GM21447 (cell line): ENCODE measurements around the gene NOX5.
"Not testable (repeated sequence)": the region's sequence is repeated elsewhere in the genome, so short reads cannot be mapped to it uniquely, and the experiment has no call there.

ENCODE experiments used
- ATAC-seq: cut with Tn5 transposase; IDR thresholded peaks from one replicate; pipeline ENCODE4 v1.9.1; 2021; ENCODE audit not compliant: unreplicated experiment

The NOX5 gene

DNA sequence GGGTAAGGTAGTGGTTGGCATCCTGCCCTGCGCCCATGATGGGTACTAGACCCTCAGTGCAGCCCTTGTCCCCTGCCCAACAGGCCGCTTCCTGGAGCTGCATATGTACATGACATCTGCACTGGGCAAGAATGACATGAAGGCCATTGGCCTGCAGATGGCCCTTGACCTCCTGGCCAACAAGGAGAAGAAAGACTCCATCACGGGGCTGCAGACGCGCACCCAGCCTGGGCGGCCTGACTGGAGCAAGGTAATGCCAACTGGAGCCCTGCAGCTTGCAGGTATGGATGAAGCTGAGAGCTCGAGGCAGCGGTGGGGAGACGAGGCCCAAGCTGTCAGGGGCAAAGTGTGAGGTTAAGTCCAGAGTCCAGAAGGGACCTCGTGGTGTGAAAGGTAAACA is 40.8 kb downstream of the NOX5 start:
- ATAC-seq: no peak

DNA sequence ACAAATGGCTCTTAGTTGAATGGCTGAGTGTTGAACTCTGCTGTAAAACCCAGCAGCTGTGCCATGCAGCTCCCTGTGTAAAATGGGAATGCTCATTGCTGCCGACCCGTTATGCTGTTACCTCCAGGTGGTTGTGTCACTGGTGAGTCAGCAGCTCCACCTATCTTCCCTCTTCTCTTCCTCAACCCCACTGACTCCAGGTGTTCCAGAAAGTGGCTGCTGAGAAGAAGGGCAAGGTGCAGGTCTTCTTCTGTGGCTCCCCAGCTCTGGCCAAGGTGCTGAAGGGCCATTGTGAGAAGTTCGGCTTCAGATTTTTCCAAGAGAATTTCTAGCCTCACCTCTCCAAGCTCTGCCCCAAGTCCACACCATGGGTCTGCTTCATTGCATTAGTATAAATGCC is 41.9 kb downstream of the NOX5 start:
- no peak for ATAC-seq

DNA sequence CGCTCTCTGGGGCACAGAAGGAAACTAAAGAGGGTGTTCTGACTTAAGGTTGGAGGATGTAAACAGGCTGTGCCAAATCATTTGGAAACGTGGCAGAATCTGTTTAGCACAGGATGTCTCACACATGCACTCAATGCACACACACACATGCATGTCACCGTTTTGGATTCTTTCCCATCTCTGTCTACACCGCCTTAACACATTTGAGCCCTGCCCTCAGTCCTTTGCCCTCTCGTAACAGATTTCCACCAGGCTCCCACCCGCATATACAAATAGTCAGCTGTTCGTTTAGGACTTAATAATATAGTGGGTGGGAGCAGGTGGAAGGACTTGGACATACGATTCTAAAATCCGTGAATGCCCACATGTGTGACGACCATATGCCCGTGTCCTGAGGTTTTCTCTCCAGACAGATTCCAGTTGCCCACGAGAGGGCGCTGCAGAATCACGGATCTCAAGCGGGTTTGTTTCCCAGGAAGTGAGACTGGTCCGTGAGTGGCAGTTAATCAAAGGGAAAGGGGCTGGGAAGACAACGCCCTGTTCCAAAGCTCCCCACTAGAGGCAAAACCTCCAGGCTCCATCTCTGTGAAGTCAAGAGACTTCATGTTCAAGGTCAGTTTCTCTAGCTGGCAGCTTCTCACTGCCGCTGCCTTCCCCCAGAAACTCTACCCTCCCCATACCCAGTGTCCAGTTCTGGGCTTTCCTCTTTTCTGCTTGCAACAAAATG is 44.5 kb downstream of the NOX5 start:
- ATAC-seq: no peak

DNA sequence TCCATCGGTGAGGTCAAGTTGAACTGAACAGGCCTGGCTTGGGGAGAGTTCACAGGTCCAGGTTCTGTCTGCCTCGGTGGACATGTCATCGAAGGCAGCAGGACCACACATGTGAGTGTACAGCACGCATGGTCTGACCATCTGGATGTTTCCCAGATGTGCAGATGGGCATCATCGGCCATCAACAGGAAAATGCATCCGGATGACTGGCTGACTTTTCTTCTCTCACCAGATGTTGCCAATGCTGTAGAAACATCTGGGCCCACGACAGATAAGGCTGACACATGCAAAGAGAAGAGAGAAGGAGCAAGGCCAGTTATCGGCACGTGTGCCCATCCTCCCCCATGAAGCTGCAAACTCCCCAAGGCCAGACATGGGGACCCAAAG is 45.1 kb downstream of the NOX5 start:
- ATAC-seq: no peak

DNA sequence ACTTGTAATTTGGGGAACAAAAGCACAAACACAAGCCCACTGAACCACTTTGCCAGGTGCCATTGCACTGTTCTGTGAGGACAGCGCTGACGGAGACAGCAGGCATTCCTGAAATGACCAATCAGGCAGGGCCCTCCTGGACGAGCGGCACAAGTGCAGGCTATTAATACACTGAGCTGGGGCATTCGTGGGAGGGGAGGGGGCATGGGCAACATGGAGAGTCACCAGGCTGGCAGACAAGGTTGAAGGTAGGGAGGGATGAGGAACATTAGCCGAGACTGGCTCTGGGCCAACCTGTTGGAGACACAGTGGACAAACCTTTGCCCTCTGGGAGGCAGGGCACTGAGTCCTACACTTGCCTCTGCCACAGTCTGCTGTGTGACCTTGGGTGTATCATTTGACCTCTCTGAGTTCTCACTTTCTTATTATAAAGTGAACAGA is 45.6 kb downstream of the NOX5 start:
- ATAC-seq: no peak

DNA sequence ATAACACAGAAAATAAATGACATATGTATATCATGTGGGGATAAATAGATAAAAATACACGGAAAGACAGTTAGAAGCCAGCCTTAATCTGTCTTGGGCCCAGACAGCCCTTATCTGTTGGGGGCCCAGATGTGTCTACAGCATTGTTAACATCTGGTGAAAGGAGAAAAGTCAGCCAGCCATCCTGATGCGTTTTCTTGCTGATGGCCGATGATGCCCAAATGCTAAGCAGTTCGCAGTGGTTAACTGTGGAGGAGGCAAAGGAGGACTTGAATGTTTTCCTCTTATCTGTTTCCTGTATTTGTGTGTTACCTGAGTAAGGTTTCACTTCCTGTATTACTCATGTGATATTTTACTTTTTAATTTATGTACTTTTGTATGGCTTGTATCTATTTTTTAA is 46.2 kb downstream of the NOX5 start:
- no peak for ATAC-seq

DNA sequence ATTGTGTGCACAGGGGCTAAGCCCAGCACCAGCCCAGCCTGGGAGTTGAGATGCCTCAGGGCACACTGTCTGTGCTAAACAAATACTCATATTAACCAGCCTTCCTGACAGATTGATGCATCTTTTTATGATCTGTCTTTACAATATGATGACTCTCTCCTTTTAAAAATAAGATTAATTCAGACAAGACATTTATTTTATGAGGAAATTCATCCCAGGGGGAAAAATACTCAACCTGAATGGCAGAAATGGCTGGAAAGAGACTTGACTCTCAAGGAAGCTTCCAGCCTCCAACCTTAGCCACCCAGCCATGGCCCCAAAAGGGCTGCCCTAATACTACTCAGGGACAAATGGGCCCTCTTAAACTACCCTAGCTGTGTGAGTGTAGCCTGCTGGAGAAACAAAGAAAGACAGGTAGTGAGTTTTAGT is 46.9 kb downstream of the NOX5 start:
- ATAC-seq: no peak

DNA sequence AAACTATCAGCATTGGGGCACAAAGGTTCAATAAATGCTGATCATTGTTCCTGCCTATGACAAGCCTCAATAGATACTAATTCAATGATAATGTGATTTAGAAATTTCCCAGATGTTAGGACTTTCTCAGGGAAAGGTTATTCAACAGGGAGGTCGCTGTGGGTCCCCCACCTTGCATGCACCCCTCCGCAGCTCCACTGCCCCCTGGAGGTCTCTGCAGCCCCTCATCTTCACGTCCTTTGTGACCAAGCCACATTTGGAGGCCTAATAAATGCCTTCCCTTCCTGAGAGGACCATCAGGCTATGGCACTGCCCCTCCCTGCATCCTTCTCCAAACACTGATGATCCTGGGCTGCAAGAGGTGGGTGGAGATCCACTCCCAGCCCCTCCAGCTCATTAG is 50.2 kb downstream of the NOX5 start:
- ATAC-seq: no peak

DNA sequence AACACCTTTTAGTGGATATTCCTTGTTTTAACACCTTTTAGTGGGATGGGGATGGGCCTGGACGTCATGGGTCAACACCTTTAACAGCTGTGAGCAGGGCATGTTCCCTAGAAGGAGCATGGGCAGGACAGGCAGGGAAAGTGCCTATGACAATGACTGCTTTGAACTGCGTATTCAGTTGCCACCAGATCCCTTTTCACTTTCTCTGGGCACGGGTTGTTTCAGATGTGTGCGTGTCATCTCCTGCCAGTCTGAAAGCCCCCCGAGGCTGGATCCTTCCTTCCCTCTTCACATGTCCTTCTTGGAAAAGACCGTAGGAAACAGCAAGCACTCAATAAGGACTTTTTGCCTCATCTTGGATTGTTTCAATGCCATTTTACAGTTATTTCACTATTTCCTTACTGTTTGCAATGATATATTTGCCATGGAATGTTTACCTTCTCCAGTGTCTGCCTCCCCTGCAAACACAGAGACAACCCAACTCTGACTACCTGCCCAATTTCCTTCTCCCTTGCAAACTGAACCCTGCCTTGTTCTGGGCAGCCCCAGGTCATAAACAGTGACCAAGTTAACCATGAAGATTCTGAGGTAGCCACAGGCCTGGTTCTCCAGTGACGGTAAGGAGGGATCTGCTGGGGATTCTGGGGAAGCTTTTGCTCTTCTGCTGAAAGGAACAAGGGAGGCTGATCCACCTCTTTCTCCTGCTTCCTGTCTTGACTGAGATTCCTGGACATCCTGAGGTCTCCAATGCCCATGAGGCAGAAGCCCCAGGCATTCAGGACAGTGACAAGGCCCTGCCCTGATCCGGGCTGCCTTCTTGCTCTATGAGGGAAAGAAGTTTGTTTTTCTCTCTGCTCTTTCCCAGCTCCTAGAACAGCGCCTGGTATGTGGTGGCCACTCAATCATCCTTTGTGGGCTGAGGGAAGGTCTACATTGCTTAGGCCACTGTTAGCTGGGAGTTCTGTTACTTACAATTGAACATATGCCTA is 51.8 kb downstream of the NOX5 start:
- no peak for ATAC-seq

DNA sequence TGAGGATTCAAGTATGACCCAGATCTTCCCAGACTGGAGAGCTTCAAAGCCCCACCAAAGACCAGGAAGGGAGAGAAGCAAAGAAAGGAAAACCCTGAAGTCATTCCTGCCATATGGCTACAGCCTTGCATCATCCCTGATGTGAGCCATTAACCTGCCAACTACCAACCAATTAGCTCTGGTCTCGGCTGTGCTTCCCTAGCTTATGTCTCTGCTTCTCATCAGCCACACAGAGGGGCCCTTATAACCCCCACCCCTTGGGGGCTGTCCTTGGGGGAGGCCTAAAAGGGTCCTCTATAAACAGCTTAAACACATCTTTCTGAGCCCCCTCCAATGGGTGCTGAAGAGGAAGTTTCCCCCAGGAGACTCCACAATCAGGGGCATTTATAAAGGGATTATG is 52.8 kb downstream of the NOX5 start:
- ATAC-seq: no peak

DNA sequence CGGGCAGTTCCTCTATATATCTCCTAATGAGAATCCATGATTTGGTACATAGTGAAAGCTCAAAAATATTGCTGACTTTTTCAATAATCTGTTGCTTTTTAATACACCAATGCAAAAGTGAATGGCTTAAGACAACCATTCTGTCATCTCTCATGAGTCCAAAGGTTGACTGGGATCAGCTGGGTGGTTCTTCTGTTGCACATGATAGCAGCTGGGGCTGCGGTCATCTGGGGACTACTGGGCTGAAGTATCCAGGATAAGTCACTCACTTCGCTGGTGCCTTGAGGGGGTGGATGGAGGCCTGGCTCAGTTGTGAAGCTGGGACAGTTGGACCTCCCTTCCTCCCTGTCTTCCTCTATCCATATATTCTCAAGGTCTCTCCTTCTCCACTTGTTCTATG is 53.7 kb downstream of the NOX5 start:
- ATAC-seq: no peak

DNA sequence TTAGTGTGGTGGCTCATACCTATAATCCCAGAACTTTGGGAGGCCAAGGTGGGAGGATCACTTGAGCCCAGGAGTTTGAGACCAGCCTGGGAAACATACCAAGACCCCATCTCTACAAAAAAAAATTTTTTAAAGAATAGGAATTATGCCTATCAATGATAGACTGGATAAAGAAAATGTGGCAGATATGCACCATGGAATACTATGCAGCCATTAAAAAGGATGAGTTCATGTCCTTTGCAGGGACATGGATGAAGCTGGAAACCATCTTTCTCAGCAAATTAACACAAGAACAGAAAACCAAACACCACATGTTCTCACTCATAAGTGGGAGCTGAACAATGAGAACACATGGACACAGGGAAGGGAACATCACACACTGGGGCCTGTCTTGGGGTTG is 54.8 kb downstream of the NOX5 start:
- ATAC-seq: not testable (repeated sequence)

DNA sequence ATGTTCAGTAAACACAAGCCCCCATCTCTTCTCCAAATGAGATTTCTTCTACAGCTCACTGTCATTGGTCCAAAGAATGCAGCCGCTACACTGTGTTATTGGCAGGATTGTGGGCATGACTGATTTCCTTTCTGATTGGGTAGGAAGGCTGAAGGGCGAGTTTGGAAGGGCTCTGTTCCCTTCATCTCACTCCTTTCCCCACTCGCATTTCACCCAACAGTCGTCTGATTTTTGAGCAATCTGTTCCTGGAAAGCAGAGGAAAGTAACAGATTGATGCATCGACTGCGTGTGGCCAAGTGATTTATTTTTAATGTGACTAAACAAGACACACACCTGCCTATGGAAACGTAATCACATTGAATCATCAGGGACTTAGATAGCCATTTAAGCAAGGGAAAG is 55.5 kb downstream of the NOX5 start:
- no peak for ATAC-seq

DNA sequence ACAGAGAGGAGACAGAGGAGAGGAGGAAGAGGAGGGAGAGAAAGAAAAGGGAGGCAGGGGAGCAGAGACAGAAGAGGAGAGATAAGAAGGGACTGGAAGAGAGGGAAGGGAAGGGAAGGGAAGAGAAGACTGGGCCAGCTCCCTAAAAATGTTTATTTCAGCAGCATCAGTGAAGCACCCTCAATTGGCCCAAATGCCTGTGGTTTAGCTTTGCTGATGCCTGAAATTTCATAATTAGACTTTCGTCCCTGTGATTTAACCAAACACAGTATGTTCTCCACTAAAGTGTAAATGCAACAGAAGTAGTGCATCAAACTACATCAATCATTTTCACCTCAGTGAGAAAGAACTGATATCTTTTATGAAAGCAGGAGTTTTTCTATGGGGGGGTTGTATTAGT is 55.9 kb downstream of the NOX5 start:
- ATAC-seq: no peak

DNA sequence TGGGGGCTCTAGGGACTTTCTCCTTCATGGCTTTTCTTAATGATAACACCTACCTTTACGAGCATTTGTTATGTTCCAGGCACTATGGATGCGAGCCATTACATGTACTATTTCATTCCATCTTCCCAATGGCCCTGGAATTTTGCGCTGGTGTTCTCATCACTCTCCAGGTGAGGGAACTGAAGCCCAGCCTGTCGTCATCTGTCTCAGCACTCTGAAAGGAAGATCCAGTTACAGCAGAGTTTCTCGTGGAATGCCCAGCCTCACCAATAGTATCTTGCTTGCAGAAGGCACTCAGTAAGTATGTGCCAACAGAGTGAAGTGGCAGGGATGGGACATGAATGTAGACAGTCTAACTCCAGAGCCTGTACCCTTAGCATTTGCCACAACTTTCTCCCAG is 56.8 kb downstream of the NOX5 start:
- no peak for ATAC-seq

DNA sequence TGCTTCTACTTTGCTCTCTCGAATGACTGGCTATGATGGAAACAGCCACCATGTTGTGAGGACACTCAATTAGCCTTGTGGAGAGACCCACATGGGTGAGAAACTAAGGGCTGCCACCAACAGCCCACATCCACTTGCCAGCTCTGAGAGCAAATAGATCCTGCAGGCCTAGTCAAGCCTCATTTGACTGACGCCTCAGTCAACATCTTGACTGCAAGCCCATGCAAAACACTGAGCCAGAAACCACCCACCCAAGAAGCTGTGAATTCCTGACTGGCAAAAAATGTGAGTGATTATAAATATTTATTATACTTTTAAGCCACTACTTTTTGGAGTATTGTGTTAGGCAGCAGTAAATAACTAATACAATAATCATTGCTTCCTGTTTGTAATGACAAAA is 58.4 kb downstream of the NOX5 start:
- ATAC-seq: no peak

DNA sequence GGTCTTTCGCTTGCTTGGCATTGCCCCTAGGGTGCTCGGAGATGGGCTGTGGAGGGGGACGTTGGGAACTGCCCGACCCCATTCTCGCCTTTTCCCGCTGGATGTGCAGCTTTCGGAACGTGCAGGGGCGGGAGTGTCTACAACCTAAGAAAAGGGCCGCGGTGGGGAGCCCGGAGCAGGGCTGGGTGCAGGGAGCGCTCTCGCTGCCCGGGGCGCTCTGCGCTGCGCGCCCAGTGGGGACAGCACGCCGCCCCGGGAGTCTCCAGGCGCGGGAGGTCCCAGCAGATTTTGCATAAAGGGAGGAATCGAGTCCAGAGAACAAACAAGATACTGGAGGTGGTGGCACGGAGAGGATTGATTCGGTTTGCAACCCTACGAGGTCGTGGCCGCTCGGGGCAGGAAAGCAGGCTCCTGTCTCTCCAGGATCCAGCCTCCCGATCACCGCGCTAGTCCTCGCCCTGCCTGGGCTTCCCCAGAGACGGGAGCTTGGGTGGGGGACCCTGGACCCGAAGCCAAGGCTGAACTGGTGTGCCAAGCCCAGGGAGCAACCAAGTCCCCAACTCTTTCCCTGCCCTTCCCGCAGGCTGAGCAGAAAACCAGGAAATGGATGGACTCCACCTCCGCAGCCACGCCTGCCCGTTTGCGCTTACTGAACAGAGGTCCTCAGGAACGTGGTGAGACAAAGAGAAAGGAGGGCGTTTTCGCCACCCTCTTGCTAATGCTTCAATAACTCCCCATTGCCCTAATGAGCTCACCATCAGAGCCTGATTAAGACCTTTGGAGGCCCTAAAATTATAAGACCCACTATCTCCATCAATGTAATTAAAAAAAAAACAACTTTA is 59.7 kb downstream of the NOX5 start:
- no peak for ATAC-seq

DNA sequence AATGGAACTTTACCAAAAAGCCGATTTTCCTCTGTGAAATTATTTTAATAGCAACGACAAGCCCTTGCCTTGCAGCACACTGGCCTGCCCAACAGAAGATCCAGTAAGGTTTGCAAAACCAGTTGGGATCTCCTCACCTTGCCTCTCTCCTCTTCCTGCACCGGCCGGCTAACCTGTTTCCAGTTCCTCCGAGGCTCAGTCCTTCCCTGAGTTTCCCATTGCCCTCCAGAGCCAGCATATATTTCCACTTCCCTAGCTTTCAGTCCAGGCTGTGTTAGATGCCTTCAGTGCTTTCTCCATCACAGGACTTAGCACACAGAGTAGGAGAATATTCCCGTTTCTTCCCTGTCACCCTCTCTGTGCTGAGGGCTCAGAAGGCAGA is 60.3 kb downstream of the NOX5 start:
- no peak for ATAC-seq

DNA sequence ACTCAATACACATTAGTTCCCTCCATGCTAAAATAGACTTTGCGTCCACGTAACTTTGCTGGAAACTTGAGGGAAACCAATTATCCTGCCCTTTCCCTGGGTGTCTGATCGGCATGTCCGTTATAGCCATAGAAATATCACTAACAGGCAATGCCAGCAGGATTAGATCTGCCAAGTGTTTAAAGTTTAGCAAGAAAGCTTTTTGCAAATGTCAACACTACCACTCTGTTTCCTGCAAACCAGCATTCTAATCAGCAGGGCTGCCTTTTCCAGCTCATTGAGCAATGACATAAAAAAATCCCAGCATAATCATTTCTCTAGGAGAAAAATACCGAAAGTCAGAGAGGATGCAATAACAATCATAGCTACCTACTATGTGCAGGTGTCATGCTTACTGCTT is 60.9 kb downstream of the NOX5 start:
- no peak for ATAC-seq

DNA sequence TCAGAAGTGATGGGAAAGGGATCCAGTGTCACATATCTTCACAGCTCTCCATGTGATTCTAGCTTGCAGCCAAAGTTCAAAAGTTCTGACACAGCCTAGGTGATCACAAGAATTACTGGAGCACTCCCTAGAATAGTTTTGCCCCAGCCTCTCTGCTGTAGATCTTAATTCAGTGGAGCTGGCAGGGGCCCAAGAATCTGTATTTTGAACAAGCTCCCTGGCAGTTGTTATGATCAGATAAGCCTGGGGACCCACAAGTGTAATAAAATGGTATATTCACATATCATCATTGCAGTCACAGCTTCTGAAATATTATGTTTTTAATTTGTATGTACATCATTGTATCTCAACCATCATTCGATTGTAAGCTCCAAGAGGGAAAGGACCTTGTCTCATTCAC is 62.3 kb downstream of the NOX5 start:
- ATAC-seq: no peak

DNA sequence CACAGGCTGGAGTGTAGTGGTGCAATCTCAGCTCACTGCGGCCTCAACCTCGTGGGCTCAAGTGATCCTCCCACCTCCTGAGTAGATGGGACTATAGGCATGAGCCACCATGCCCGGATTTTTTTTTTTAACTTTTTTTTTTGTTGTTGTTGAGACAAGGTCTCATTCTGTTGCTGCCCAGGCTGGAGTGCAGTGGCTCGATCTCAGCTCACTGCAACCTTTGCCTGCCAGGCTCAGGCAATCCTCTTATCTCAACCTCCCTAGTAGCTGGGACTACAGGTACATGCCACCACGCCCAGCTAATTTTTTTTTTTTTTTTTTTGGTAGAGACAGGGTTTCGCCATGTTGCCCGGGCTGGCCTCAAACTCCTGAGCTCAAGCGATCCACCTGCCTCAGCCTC is 64.1 kb downstream of the NOX5 start:
- no peak for ATAC-seq
